NCI-H510A (cell line): ENCODE data around the gene PLAU.

ENCODE experiments used
- DNase-seq: peaks from one replicate; lab custom pipeline; 2025; lab: John Stamatoyannopoulos, UW

PLAU gene

GRCh38 chr10:73910764-73911552 is at the start of gene PLAU:
PLAU (plus strand) TSS chr10:73911132; CDS start chr10:73911556, 424 bp downstream.
- DNase-seq, result peak; percentile 44

- no peak for DNase-seq
Observed at GRCh38 chr10:73862011-73862410, 48.9 kb upstream of the PLAU start.

GRCh38 chr10:73863039-73863817 is 47.7 kb upstream of the PLAU start:
- DNase-seq, result no peak

GRCh38 chr10:73864229-73864628 is 46.7 kb upstream of the PLAU start:
- no peak for DNase-seq

GRCh38 chr10:73865107-73865458 is 45.8 kb upstream of the PLAU start:
- DNase-seq, result no peak

- no peak for DNase-seq
Observed at GRCh38 chr10:73865459-73866442, 45.2 kb upstream of the PLAU start.

GRCh38 chr10:73866621-73867020 is 44.3 kb upstream of the PLAU start:
- no peak for DNase-seq

GRCh38 chr10:73867126-73867807 is 43.7 kb upstream of the PLAU start:
- no peak for DNase-seq

GRCh38 chr10:73867871-73868631 is 42.9 kb upstream of the PLAU start:
- no peak for DNase-seq

- DNase-seq, result no peak
Observed at GRCh38 chr10:73868655-73869195, 42.2 kb upstream of the PLAU start.

GRCh38 chr10:73871295-73872189 is 39.4 kb upstream of the PLAU start:
- DNase-seq, result no peak

- no peak for DNase-seq
Observed at GRCh38 chr10:73872190-73872710, 38.7 kb upstream of the PLAU start.

- no peak for DNase-seq
Observed at GRCh38 chr10:73873142-73873837, 37.6 kb upstream of the PLAU start.

GRCh38 chr10:73873838-73874215 is 37.1 kb upstream of the PLAU start:
- no peak for DNase-seq

GRCh38 chr10:73874267-73875138 is 36.4 kb upstream of the PLAU start, which contains the start of gene CAMK2G:
CAMK2G (minus strand) TSS chr10:73874555; CDS start chr10:73874461, 94 bp downstream.
- DNase-seq, result peak; percentile 72

- no peak for DNase-seq
Observed at GRCh38 chr10:73875139-73875475, 35.8 kb upstream of the PLAU start.

GRCh38 chr10:73876157-73876556 is 34.8 kb upstream of the PLAU start:
- no peak for DNase-seq

GRCh38 chr10:73876566-73876965 is 34.4 kb upstream of the PLAU start:
- DNase-seq, result no peak
